IMR-90 (cell line): Measurements from ENCODE around the gene OCEL1.
"Not testable (repeated sequence)": the region's sequence is repeated elsewhere in the genome, so short reads cannot be mapped to it uniquely, and the experiment has no call there.

Source experiments
- CEBPB ChIP-seq: IDR thresholded peaks from 2 replicates; pipeline ENCODE4 v1.6.1; 2012; ENCODE audit warnings: low read depth, low read length, improper control_type of control experiment
- CHD1 ChIP-seq: IDR thresholded peaks from 2 replicates; pipeline ENCODE4 v1.6.1; 2012; ENCODE audit warnings: low read depth, low read length, improper control_type of control experiment
- CTCF ChIP-seq: conservative IDR thresholded peaks from 2 replicates; pipeline ENCODE4 v1.5.1; 2012; ENCODE audit warnings: mild to moderate bottlenecking, low read depth, low read length, improper control_type of control experiment
- MXI1 ChIP-seq: IDR thresholded peaks from 2 replicates; pipeline ENCODE4 v1.6.1; 2012; ENCODE audit warnings: low read depth, mild to moderate bottlenecking, low read length, moderate library complexity, borderline replicate concordance
- POLR2A ChIP-seq: IDR thresholded peaks from 2 replicates; pipeline ENCODE4 v1.6.1; 2012; ENCODE audit warnings: mild to moderate bottlenecking, low read depth, low read length
- RAD21 ChIP-seq: IDR thresholded peaks from 2 replicates; pipeline ENCODE4 v1.6.1; 2012; ENCODE audit warnings: low read length, improper control_type of control experiment
- SMC3 ChIP-seq: fragments of 150-350 bp; IDR thresholded peaks from 2 replicates; pipeline ENCODE4 v1.6.1; 2016; ENCODE audit warnings: low read depth, mild to moderate bottlenecking, antibody characterized with exemption, low read length, moderate library complexity

- TF ChIP-seq CEBPB, CTCF, MXI1, RAD21, POLR2A, SMC3, CHD1: not testable (repeated sequence)
Observed at GRCh38 chr19:17274892-17275291, 48.9 kb downstream of the OCEL1 start.
